DOHH2 (cell line): Measurements from ENCODE around the gene PHACTR1.

Experiments
- H3F3A ChIP-seq: fragments of 200-600 bp; sonication (generic), shearing (Covaris generic); 2 replicates; pipeline ENCODE4 v1.6.0; 2016; ENCODE audit warnings: antibody characterized with exemption, mild to moderate bottlenecking; ENCODE audit not compliant: control insufficient read depth, insufficient read depth
- H3K27ac ChIP-seq: fragments of 200-600 bp; sonication (generic); 2 replicates; pipeline ENCODE4 v1.5.1; 2014; ENCODE audit warnings: low read depth, mild to moderate bottlenecking, low read length, moderate library complexity
- H3K27me3 ChIP-seq: fragments of 200-600 bp; sonication (generic); 2 replicates; pipeline ENCODE4 v1.6.1; 2014; ENCODE audit warnings: mild to moderate bottlenecking, low read length, mixed read lengths; ENCODE audit not compliant: control insufficient read depth
- H3K36me3 ChIP-seq: fragments of 200-600 bp; sonication (generic); 2 replicates; pipeline ENCODE4 v1.6.1; 2014; ENCODE audit warnings: mild to moderate bottlenecking, low read length, moderate library complexity, mixed read lengths; ENCODE audit not compliant: control insufficient read depth
- H3K4me1 ChIP-seq: fragments of 200-600 bp; sonication (generic); 2 replicates; pipeline ENCODE4 v1.6.1; 2014; ENCODE audit warnings: mild to moderate bottlenecking, low read length, mixed read lengths; ENCODE audit not compliant: control insufficient read depth
- H3K4me2 ChIP-seq: fragments of 200-600 bp; sonication (generic); 2 replicates; pipeline ENCODE4 v1.6.0; 2014; ENCODE audit warnings: mild to moderate bottlenecking, low read length, moderate library complexity
- H3K4me3 ChIP-seq: fragments of 200-600 bp; sonication (generic); 2 replicates; pipeline ENCODE4 v1.5.1; 2014; ENCODE audit warnings: mild to moderate bottlenecking, low read length, mixed read lengths
- H3K79me2 ChIP-seq: fragments of 200-600 bp; sonication (generic); 2 replicates; pipeline ENCODE4 v1.6.1; 2014; ENCODE audit warnings: mild to moderate bottlenecking, low read length, mixed read lengths; ENCODE audit not compliant: control insufficient read depth
- H3K9me2 ChIP-seq: fragments of 200-600 bp; sonication (generic); replicated peaks from 2 replicates; pipeline ENCODE4 v1.6.1; 2014; ENCODE audit warnings: mild to moderate bottlenecking, low read length, mixed read lengths; ENCODE audit not compliant: control insufficient read depth
- H3K9me3 ChIP-seq: fragments of 200-600 bp; sonication (generic); 2 replicates; pipeline ENCODE4 v1.6.1; 2014; ENCODE audit warnings: antibody characterized with exemption, low read length, mixed read lengths; ENCODE audit not compliant: control insufficient read depth, insufficient read depth
- H4K20me1 ChIP-seq: fragments of 200-600 bp; sonication (generic); 2 replicates; pipeline ENCODE4 v1.6.0; 2014; ENCODE audit warnings: low read depth, mild to moderate bottlenecking, antibody characterized with exemption, low read length, moderate library complexity; ENCODE audit not compliant: control insufficient read depth, insufficient read depth
- CTCF ChIP-seq: fragments of 200-600 bp; sonication (generic); IDR thresholded peaks from one replicate; pipeline ENCODE4 v1.5.1; 2014; ENCODE audit warnings: antibody characterized with exemption, mild to moderate bottlenecking, low read depth, low read length; ENCODE audit not compliant: poor library complexity, severe bottlenecking
- EZH2phosphoT487 ChIP-seq: fragments of 200-600 bp; sonication (generic); IDR thresholded peaks from 2 replicates; pipeline ENCODE4 v1.6.1; 2017; ENCODE audit warnings: borderline replicate concordance, mild to moderate bottlenecking, antibody characterized with exemption, low read length, moderate library complexity, mixed read lengths

PHACTR1 gene

DNA sequence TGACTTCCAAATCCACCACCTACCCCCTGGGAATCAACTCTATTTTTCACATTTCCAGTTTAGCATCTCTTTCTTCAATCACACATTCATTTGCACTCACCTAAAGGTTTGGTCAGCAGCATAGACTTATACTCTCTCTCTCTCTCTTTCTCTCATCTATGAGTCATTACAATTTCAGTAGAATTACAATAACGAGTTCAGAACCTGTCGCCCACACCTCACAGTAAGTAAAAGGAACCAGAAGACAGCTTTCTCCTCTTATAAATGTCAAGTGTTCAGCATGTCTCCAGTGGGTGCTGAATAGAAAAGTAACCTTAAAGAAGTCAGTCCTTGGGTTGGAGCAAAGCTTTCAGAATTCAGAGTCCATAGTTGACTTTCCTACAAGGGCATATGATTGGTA is 1.1 kb upstream of the PHACTR1 start:
- Histone ChIP-seq H3K36me3 (no peaks in the 10 kb centered on the region), H3K4me2 (no peak overlapping the region), H3K9me3 (no peaks in the 10 kb centered on the region), H3K27me3 (no peaks in the 10 kb centered on the region), H4K20me1 (no peaks in the 10 kb centered on the region), H3K9me2 (no peaks in the 10 kb centered on the region), H3F3A (no peaks in the 10 kb centered on the region), H3K4me1 (no peaks in the 10 kb centered on the region), H3K27ac (no peak overlapping the region), H3K79me2 (no peaks in the 10 kb centered on the region), H3K4me3 (no peak overlapping the region)
- TF ChIP-seq CTCF, result no peak
- TF ChIP-seq EZH2phosphoT487, result no peak

- Histone ChIP-seq H3K27me3 (no peaks in the 10 kb centered on the region), H3K4me2 (no peak overlapping the region)
Measured at GRCh38 chr6:12717356-12717755, 789 bp downstream of the PHACTR1 start.

DNA sequence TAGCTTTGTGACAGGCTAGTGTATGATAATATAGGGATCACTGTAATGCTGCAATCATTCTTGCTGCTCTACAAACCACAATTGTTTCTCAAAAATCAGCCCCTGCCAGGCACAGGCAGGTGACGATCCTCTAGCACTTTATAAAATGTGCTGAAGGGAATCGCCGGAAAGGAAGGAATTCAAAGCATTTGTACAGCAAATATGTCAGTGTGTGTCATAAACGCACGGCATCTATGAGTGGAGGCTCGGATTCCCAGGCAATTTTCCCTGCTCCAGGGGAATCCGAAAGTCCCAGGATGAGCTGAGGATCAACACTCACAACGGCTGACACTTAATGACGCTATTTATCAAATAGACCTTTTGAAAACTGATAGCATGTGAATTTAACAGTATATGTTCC is 1.4 kb downstream of the PHACTR1 start:
- Histone ChIP-seq H3K4me2 (no peak overlapping the region), H3K9me2 (no peaks in the 10 kb centered on the region), H3K79me2 (no peaks in the 10 kb centered on the region), H3K27ac (no peak overlapping the region), H3K36me3 (no peaks in the 10 kb centered on the region), H3F3A (no peaks in the 10 kb centered on the region), H3K27me3 (no peaks in the 10 kb centered on the region), H4K20me1 (no peaks in the 10 kb centered on the region), H3K9me3 (no peaks in the 10 kb centered on the region), H3K4me3 (no peak overlapping the region), H3K4me1 (no peaks in the 10 kb centered on the region)
- no peak for TF ChIP-seq EZH2phosphoT487
- no peak for TF ChIP-seq CTCF

More at GRCh38 chr6:12717356-12717755, 789 bp downstream of the PHACTR1 start:
- H3K4me1 ChIP-seq, result no peaks in the 10 kb centered on the region
- no peaks in the 10 kb centered on the region for H3K79me2 ChIP-seq
- H3K9me2 ChIP-seq, result no peaks in the 10 kb centered on the region
- H3K36me3 ChIP-seq, result no peaks in the 10 kb centered on the region
- H3F3A ChIP-seq, result no peaks in the 10 kb centered on the region
- no peak for TF ChIP-seq CTCF
- TF ChIP-seq EZH2phosphoT487, result no peak
- no peak overlapping the region for H3K27ac ChIP-seq
- H3K9me3 ChIP-seq, result no peaks in the 10 kb centered on the region
- H4K20me1 ChIP-seq, result no peaks in the 10 kb centered on the region
- no peak overlapping the region for H3K4me3 ChIP-seq

DNA sequence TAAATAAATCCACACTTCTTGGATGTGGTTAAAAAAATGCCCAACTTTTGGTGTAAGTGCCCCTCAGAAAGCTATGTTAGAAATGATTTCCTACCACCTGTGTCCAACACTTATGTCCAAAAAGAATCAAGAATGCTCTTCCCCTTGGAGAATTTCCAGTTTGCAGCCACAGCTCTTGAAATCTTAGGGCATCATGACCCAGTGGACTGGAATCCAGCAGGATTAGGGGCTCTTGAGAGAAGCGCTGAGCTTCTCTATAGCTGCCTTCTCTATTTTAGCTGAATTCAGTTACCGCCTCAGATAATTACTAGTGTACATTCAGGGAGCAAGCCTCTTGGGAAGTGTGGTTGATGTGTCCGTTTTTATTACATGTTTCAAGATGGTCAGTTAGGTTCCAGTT is 2.5 kb downstream of the PHACTR1 start:
- TF ChIP-seq CTCF (no peak), EZH2phosphoT487 (no peak)
- no peaks in the 10 kb centered on the region for H3F3A ChIP-seq
- no peaks in the 10 kb centered on the region for H3K36me3 ChIP-seq
- no peaks in the 10 kb centered on the region for H4K20me1 ChIP-seq
- no peak overlapping the region for H3K27ac ChIP-seq
- no peak overlapping the region for H3K4me2 ChIP-seq
- H3K27me3 ChIP-seq, result no peaks in the 10 kb centered on the region
- H3K9me3 ChIP-seq, result no peaks in the 10 kb centered on the region
- no peak overlapping the region for H3K4me3 ChIP-seq
- H3K9me2 ChIP-seq, result no peaks in the 10 kb centered on the region
- H3K4me1 ChIP-seq, result no peaks in the 10 kb centered on the region
- H3K79me2 ChIP-seq, result no peaks in the 10 kb centered on the region
